Mesenchymal stem cell (in vitro differentiated cells and primary cell): Measurements from ENCODE around the gene CHST15.

ENCODE experiments used
- DNase-seq: peaks from one replicate; pipeline ENCODE4 v3.0.0-alpha.2; 2013
- H2AFZ ChIP-seq: one replicate; pipeline ENCODE4 v1.6.1; 2013; ENCODE audit warnings: low read depth, mild to moderate bottlenecking, control low read depth, inconsistent platforms, low read length, moderate library complexity
- H2AK5ac ChIP-seq: 2 replicates; pipeline ENCODE4 v1.6.1; 2013; ENCODE audit warnings: low read length, moderate library complexity, mild to moderate bottlenecking, inconsistent platforms; ENCODE audit not compliant: severe bottlenecking
- H2BK120ac ChIP-seq: one replicate; pipeline ENCODE4 v1.6.1; 2013; ENCODE audit warnings: low read depth, mild to moderate bottlenecking, inconsistent platforms, low read length, moderate library complexity
- H2BK12ac ChIP-seq, 2 experiments: one replicate each; pipeline ENCODE4 v1.6.1; 2013; ENCODE audit warnings: inconsistent platforms in 2 of 2, low read length in 2 of 2, mild to moderate bottlenecking in 2 of 2, moderate library complexity in 2 of 2, control low read depth in 1 of 2
- H2BK15ac ChIP-seq: one replicate; pipeline ENCODE4 v1.6.1; 2013; ENCODE audit warnings: mild to moderate bottlenecking, low read depth, inconsistent platforms; ENCODE audit not compliant: poor library complexity, severe bottlenecking
- H2BK5ac ChIP-seq: 2 replicates; pipeline ENCODE4 v1.6.1; 2013; ENCODE audit warnings: low read depth, mild to moderate bottlenecking, low read length, control low read depth, inconsistent platforms; ENCODE audit not compliant: poor library complexity, severe bottlenecking
- H3K14ac ChIP-seq, 2 experiments: one replicate each; pipeline ENCODE4 v1.6.1; 2013; ENCODE audit warnings: inconsistent platforms in 2 of 2, low read length in 2 of 2, control low read depth in 1 of 2, mild to moderate bottlenecking in 1 of 2, moderate library complexity in 1 of 2
- H3K18ac ChIP-seq, 2 experiments: one replicate each; pipeline ENCODE4 v1.6.1; 2013; ENCODE audit warnings: inconsistent platforms in 2 of 2, low read length in 2 of 2, control low read depth in 1 of 2, low read depth in 1 of 2, mild to moderate bottlenecking in 1 of 2
- H3K23ac ChIP-seq, 2 experiments: one replicate each; pipeline ENCODE4 v1.6.1; 2013; ENCODE audit warnings: inconsistent platforms in 2 of 2, low read length in 2 of 2, mild to moderate bottlenecking in 2 of 2, moderate library complexity in 2 of 2, control low read depth in 1 of 2
- H3K27ac ChIP-seq: 2 replicates; pipeline ENCODE4 v1.5.1; 2013; ENCODE audit warnings: mild to moderate bottlenecking, moderate library complexity, low read length, control low read depth, inconsistent platforms; ENCODE audit not compliant: poor library complexity, severe bottlenecking
- H3K27me3 ChIP-seq, 2 experiments: 2 replicates each; pipeline versions ENCODE4 v1.6.1 to v1.7.0; 2013; ENCODE audit warnings: low read length in 2 of 2, mild to moderate bottlenecking in 2 of 2, moderate library complexity in 2 of 2, control low read depth in 1 of 2, inconsistent platforms in 1 of 2; ENCODE audit not compliant: control insufficient read depth in 1 of 2, insufficient read depth in 1 of 2
- H3K36me3 ChIP-seq, 2 experiments: 2 replicates each; pipeline versions ENCODE4 v1.6.1 to v1.7.0; 2013; ENCODE audit warnings: low read length in 2 of 2, control low read depth in 1 of 2, inconsistent platforms in 1 of 2, low read depth in 1 of 2, mild to moderate bottlenecking in 1 of 2; ENCODE audit not compliant: insufficient read depth in 2 of 2, control insufficient read depth in 1 of 2
- H3K4ac ChIP-seq, 2 experiments: one replicate each; pipeline ENCODE4 v1.6.1; 2013; ENCODE audit warnings: inconsistent platforms in 2 of 2, low read length in 2 of 2, mild to moderate bottlenecking in 2 of 2, moderate library complexity in 2 of 2, control low read depth in 1 of 2, low read depth in 1 of 2
- H3K4me1 ChIP-seq: 2 replicates; pipeline ENCODE4 v1.6.1; 2013; ENCODE audit warnings: low read depth, low read length, control low read depth; ENCODE audit not compliant: control insufficient read depth, insufficient read depth
- H3K4me2 ChIP-seq: 2 replicates; pipeline ENCODE4 v1.6.1; 2013; ENCODE audit warnings: low read length, mild to moderate bottlenecking, inconsistent platforms; ENCODE audit not compliant: poor library complexity, severe bottlenecking
- H3K4me3 ChIP-seq, 2 experiments: 2 replicates each; pipeline versions ENCODE4 v1.5.1 to v1.7.0; 2013; ENCODE audit warnings: low read length in 2 of 2, mild to moderate bottlenecking in 2 of 2, control low read depth in 1 of 2, low read depth in 1 of 2; ENCODE audit not compliant: insufficient read depth in 1 of 2
- H3K79me1 ChIP-seq: replicated peaks from 2 replicates; pipeline ENCODE4 v1.6.1; 2013; ENCODE audit warnings: mild to moderate bottlenecking, control low read depth, low read length, inconsistent platforms; ENCODE audit not compliant: poor library complexity, severe bottlenecking
- H3K9ac ChIP-seq: 2 replicates; pipeline ENCODE4 v1.7.0; 2013; ENCODE audit warnings: mild to moderate bottlenecking, low read length, moderate library complexity
- H3K9me3 ChIP-seq: 2 replicates; pipeline ENCODE4 v1.7.0; 2013; ENCODE audit warnings: mild to moderate bottlenecking, low read length; ENCODE audit not compliant: control insufficient read depth
- H4K8ac ChIP-seq: one replicate; pipeline ENCODE4 v1.6.1; 2013; ENCODE audit warnings: inconsistent platforms, mild to moderate bottlenecking, low read length, moderate library complexity
- H4K91ac ChIP-seq: one replicate; pipeline ENCODE4 v1.6.1; 2013; ENCODE audit warnings: mild to moderate bottlenecking, low read length, inconsistent platforms
- WGBS: methylation state at CpG from one replicate; pipeline ENCODE4 v1.1.7; 2013; ENCODE audit warnings: mixed read lengths; 5-methylcytosine and 5-hydroxymethylcytosine counted together

CHST15 gene

GRCh38 chr10:124132306-124132705 is 38.9 kb upstream of the CHST15 start:
- Histone ChIP-seq H2BK15ac (no peak overlapping the region), H3K4ac (no peak overlapping the region), H3K9me3 (no peaks in the 10 kb centered on the region), H3K36me3 (no peaks in the 10 kb centered on the region), H3K14ac (no peak overlapping the region), H2BK120ac (no peak overlapping the region), H4K91ac (no peak overlapping the region), H2AK5ac (no peak overlapping the region), H2BK5ac (no peak overlapping the region), H3K27me3 (no peaks in the 10 kb centered on the region), H3K9ac (no peak overlapping the region), H4K8ac (no peak overlapping the region), H2BK12ac (no peak overlapping the region), H3K27ac (no peak overlapping the region), H3K79me1 (no peaks in the 10 kb centered on the region), H3K4me2 (no peak overlapping the region), H3K23ac (no peak overlapping the region), H3K4me3 (no peak overlapping the region), H2AFZ (no peak overlapping the region), H3K4me1 (peaks cover 2% of the 10 kb centered on the region), H3K18ac (no peak overlapping the region)
- no peak for DNase-seq
- WGBS: 81% methylated on average over 5 of the region's 5 CpGs

DNA sequence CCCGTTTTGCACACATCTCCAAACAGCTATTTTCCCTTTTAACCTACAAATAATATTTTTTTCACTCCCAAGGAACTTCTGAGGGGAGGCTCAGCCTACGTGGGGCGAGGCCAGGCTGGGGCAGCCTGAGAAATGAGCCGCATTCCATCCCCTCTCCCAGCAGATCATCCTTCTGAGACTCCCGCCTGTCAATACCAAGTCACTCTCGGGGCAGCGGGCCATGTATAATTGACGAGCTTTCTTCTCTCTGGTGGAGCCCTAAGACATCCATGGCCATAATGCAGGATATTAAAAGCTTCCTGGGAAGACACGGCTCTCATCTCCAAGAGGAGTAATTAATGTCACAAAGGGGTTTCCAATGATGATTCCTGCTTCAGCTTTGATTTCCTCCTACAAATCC is 37.8 kb upstream of the CHST15 start:
- H3K79me1 ChIP-seq: no peaks in the 10 kb centered on the region
- H3K36me3 ChIP-seq: no peaks in the 10 kb centered on the region
- no peaks in the 10 kb centered on the region for H3K27me3 ChIP-seq
- no peak for DNase-seq
- no peak overlapping the region for H3K23ac ChIP-seq
- 88% methylated on average over 9 of the region's 9 CpGs for WGBS
- H3K4ac ChIP-seq: no peak overlapping the region
- no peak overlapping the region for H3K27ac ChIP-seq
- no peak overlapping the region for H4K91ac ChIP-seq
- no peak overlapping the region for H2BK12ac ChIP-seq
- peaks cover 2% of the 10 kb centered on the region for H3K4me1 ChIP-seq
- H3K18ac ChIP-seq: no peak overlapping the region
- no peak overlapping the region for H3K14ac ChIP-seq
- no peak overlapping the region for H3K4me3 ChIP-seq
- H3K9me3 ChIP-seq: no peaks in the 10 kb centered on the region
- H3K9ac ChIP-seq: no peak overlapping the region
- no peak overlapping the region for H2AFZ ChIP-seq
- no peak overlapping the region for H2BK120ac ChIP-seq
- no peak overlapping the region for H4K8ac ChIP-seq
- H2BK15ac ChIP-seq: no peak overlapping the region
- no peak overlapping the region for H2BK5ac ChIP-seq
- H2AK5ac ChIP-seq: no peak overlapping the region
- H3K4me2 ChIP-seq: no peak overlapping the region

GRCh38 chr10:124130198-124130900 is 37.0 kb upstream of the CHST15 start:
- no peak overlapping the region for H4K8ac ChIP-seq
- H3K23ac ChIP-seq: no peak overlapping the region
- H3K27ac ChIP-seq: no peak overlapping the region
- H3K4me3 ChIP-seq: no peak overlapping the region
- no peak overlapping the region for H3K14ac ChIP-seq
- no peak overlapping the region for H3K4ac ChIP-seq
- no peak overlapping the region for H2AFZ ChIP-seq
- no peak overlapping the region for H2BK5ac ChIP-seq
- H2AK5ac ChIP-seq: no peak overlapping the region
- DNase-seq: no peak
- no peak overlapping the region for H2BK120ac ChIP-seq
- H3K79me1 ChIP-seq: no peaks in the 10 kb centered on the region
- H3K9me3 ChIP-seq: no peaks in the 10 kb centered on the region
- H4K91ac ChIP-seq: no peak overlapping the region
- no peaks in the 10 kb centered on the region for H3K36me3 ChIP-seq
- H3K9ac ChIP-seq: no peak overlapping the region
- WGBS: 90% methylated on average over 5 of the region's 7 CpGs
- no peak overlapping the region for H2BK15ac ChIP-seq
- no peaks in the 10 kb centered on the region for H3K27me3 ChIP-seq
- no peak overlapping the region for H2BK12ac ChIP-seq
- no peak overlapping the region for H3K4me2 ChIP-seq
- no peak overlapping the region for H3K18ac ChIP-seq
- H3K4me1 ChIP-seq: peaks cover 2% of the 10 kb centered on the region

- Histone ChIP-seq H3K4me1 (peaks cover 2% of the 10 kb centered on the region), H3K79me1 (no peaks in the 10 kb centered on the region), H2AFZ (no peak overlapping the region), H4K8ac (no peak overlapping the region), H4K91ac (peak overlapping the region; percentile 19), H3K23ac (no peak overlapping the region), H3K4me3 (no peak overlapping the region), H2BK120ac (no peak overlapping the region), H3K9me3 (no peaks in the 10 kb centered on the region), H3K36me3 (no peaks in the 10 kb centered on the region), H3K4ac (no peak overlapping the region), H3K27ac (no peak overlapping the region), H3K27me3 (no peaks in the 10 kb centered on the region), H2BK15ac (no peak overlapping the region), H3K18ac (peak overlapping the region in 1 of 2 experiments; percentile 32), H2AK5ac (peak overlapping the region; percentile 16), H2BK12ac (peak overlapping the region in 1 of 2 experiments; percentile 91), H3K14ac (peak overlapping the region in 1 of 2 experiments; percentile 76), H2BK5ac (no peak overlapping the region), H3K4me2 (no peak overlapping the region), H3K9ac (no peak overlapping the region)
- no peak for DNase-seq
- 83% methylated on average over 5 of the region's 5 CpGs for WGBS
Observed at GRCh38 chr10:124129471-124129870, 36.1 kb upstream of the CHST15 start.
